HG03342 (cell line): Measurements from ENCODE around the gene TRIOBP.
"Not testable (repeated sequence)": the region's sequence is repeated elsewhere in the genome, so short reads cannot be mapped to it uniquely, and the experiment has no call there.

ENCODE experiments used
- ATAC-seq: cut with Tn5 transposase; IDR thresholded peaks from one replicate; pipeline ENCODE4 v1.9.1; 2021; ENCODE audit warnings: mild to moderate bottlenecking, moderate library complexity; ENCODE audit not compliant: unreplicated experiment

Gene TRIOBP

GRCh38 chr22:37696657-37697537 lies at the start of gene TRIOBP:
Gene TRIOBP (plus strand): TSS chr22:37697048. CDS start chr22:37701366, 4,318 bp downstream.
- peak; percentile 85 for ATAC-seq

DNA sequence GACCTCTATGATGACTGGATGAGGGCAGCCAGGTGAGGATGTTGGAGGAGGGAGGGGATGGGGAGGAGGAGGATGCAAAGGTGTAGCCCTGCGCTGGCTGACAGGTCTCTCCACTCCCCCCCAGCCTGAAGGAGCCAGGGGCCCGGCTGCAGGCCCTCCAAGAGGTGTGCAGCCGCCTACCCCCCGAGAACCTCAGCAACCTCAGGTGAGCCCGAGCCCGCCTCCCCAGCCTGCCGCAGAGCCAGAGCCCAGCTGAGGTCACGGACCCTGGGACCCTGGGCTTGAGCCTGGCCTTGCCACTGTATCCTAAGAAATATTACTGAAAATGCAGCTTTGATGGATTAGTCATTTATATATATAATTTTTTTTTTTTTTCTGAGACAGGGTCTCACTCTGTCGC lies 49.5 kb upstream of the TRIOBP start:
- ATAC-seq: no peak

GRCh38 chr22:37647928-37648327 lies 48.9 kb upstream of the TRIOBP start:
- no peak for ATAC-seq

- no peak for ATAC-seq
Measured at GRCh38 chr22:37650463-37651136, 46.2 kb upstream of the TRIOBP start.

DNA sequence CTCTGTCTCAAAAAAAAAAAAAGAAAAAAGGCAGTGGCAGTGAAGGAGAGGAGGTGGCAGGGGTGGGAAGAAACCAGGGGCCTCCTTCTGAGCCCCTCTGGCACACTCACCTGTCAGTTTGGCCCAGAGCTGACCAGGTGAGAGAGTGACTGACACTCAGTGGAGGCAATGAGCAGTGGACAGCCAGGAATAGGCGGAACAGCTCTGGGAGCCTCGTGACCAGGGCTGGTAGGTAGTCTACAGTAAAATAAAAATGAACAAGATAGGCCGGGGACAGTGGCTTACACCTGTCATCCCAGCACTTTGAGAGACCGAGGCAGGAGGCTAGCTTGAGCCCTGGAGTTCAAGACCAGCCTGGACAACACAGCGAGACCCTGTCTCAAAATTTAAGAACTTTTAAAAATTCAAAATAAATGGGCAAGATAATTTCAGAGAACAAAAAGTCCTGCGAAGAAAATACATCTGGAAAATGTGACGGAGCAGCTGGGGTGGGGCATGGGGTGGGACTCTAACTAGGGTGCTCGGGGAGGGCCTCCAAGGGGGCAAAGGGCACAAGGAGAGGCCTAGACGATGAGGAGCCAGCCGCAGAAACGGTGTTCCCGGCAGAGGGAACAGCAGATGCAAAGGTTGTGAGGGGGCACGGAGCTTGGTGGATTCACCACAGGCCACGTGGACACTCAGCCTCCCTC lies 42.1 kb upstream of the TRIOBP start:
- ATAC-seq: no peak

DNA sequence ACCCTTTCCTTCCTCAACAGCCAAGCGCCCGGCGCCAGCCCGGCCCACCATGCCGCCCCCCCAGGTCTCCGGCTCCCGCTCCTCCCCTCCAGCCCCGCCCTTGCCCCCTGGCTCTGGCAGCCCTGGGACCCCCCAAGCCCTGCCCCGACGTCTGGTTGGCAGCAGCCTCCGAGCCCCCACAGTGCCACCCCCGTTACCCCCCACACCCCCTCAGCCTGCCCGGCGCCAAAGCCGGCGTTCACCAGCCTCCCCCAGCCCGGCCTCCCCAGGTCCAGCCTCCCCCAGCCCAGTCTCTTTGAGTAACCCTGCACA lies 41.6 kb upstream of the TRIOBP start:
- no peak for ATAC-seq

DNA sequence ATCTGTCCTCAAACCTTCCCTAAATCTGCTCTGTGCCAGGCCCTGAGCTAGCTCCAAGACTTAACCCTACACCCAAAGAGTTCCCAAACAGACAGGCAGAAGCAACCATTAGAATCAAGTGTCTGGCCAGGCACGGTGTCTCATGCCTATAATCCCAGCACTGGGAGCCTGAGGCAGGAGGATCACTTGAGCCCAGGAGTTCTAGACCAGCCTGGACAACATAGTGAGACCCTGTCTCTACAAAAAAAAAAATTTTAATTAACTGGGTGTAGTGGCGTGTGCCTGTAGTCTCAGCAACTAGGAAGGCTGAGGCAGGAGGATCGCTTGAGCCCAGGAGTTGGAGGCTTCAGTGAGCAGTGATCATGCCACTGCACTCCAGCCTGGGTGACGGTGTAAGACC lies 40.3 kb upstream of the TRIOBP start:
- ATAC-seq: not testable (repeated sequence)

GRCh38 chr22:37657590-37658132 lies 39.2 kb upstream of the TRIOBP start:
- no peak for ATAC-seq

DNA sequence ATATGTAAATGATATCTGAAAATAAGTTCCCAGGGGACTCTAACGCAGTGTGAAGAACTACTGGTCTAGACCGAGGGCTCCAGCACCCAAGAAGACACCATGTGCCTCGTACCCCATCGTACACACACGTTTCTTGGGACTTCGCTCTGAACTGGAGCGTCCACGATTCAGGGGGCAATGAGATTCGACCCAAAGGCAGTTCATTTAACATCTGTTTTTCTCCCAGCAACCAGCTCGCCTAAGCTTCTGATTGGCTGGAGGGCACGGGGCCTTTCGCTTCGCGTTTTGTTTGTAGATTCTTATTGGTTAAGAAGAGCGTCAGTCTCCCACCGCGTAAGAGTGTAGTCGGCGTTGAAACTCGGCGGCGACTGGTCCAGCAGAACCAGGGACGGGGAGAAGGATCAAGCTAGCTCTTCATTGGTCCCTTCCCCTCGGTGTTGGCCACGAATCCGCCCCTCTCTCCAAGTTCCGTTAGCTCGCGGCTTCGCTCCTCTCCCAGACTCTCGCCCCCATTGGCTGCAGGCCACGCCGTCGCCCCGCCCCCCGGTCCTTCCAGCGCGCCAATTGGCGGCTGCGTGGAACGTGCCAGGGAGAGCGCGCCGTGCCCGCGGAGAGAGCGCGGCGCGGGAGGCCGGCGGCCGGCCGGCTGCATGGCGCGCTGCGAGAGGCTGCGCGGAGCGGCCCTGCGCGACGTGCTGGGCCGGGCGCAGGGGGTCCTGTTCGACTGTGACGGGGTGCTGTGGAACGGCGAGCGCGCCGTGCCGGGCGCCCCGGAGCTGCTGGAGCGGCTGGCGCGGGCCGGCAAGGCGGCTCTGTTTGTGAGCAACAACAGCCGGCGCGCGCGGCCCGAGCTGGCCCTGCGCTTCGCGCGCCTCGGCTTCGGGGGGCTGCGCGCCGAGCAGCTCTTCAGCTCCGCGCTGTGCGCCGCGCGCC lies 38.4 kb upstream of the TRIOBP start, which contains the start of gene PDXP:
PDXP (plus strand) TSS at position 591 of the 933 bp plus-strand sequence; CDS start at position 651, 60 bp downstream.
- ATAC-seq: peak; percentile 72

- peak; percentile 7 for ATAC-seq
Measured at GRCh38 chr22:37659066-37659896, 37.6 kb upstream of the TRIOBP start.

DNA sequence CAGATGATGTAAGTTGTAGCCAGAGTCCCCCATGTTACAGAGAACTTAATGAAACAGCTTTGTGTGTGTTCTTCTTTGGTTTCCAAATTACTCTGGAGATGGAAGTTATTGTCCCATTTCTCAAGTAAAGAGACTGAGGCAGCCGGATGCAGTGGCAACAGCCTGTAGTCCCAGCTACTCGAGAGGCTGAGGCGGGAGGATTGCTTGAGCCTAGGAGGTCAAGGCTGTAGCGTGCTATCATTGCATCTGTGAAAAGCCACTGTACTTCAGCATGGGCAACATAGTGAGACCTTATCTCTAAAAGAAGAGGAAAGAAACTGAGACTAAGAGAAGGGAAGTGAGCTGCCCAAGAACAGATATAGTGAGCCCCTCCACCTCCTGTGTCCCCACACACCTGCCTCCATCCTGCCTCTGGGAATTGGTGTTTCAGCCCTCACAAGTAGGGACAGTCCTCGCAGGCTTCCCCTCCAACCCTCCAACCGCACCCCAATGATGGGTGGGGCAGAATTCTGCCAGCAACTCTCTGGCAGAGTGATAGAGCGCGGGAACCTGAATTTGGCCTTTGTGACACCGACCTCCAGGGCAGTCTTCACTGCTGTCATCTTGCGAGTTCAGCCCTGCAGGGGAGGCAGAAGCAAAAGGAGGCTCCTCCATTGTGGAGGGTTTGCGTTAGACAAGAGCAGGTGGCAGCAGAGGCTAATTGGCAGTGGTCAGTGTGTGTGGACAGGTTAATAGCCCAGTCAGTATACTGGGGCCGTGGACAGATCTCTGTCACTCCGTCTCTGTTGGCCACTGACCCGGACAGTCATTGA lies 36.7 kb upstream of the TRIOBP start:
- no peak for ATAC-seq

GRCh38 chr22:37660709-37661045 lies 36.2 kb upstream of the TRIOBP start:
- no peak for ATAC-seq

GRCh38 chr22:37661160-37661924 lies 35.5 kb upstream of the TRIOBP start:
- ATAC-seq: no peak

- no peak for ATAC-seq
Measured at GRCh38 chr22:37662039-37662438, 34.8 kb upstream of the TRIOBP start.

DNA sequence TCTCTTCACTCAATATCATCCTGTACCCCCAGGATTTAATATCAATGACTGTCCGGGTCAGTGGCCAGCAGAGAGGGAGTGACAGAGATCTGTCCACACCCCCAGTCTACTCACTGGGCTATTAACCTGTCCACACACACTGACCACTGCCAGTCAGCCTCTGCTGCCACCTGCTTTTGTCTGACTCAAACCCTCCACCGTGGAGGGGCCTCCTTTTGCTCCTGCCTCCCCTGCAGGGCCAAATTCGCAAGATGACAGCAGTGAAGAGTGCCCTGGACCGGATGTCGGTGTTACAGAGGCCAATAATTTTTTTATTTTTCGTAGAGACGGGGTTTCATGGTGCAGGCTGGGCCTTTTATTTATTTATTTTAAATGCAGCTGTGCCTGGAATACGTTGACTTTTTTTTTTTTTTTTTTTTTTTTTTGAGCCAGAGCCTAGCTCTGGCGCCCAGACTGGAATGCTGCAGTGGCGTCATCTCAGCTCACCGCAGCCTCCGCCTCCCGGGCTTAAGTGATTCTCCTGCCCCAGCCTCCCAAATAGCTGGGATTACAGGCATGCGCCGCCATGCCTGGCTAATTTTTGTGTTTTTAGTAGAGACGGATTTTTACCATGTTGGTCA lies 33.2 kb upstream of the TRIOBP start:
- no peak for ATAC-seq

- ATAC-seq: no peak
Measured at GRCh38 chr22:37664249-37665101, 32.4 kb upstream of the TRIOBP start.

DNA sequence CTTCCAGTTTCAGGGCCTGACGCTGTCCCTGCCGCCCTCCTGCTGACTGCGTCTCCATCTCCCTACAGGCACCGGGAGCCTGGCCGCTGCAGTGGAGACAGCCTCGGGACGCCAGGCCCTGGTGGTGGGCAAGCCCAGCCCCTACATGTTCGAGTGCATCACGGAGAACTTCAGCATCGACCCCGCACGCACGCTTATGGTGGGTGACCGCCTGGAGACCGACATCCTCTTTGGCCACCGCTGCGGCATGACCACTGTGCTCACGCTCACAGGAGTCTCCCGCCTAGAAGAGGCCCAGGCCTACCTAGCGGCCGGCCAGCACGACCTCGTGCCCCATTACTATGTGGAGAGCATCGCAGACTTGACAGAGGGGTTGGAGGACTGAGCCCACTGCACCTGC lies 31.4 kb upstream of the TRIOBP start:
- ATAC-seq: no peak
